ENCODE results near the gene SRGAP3. TPM values are rescaled to one million over a fixed set of nuclear protein-coding genes. Genes with fewer than 3 reads are reported as not detected.

Gene SRGAP3
- total and polyA plus RNA-seq, 3 donors from 2014 or later: 16.5 to 65.9 (median 58.5) TPM

DNA sequence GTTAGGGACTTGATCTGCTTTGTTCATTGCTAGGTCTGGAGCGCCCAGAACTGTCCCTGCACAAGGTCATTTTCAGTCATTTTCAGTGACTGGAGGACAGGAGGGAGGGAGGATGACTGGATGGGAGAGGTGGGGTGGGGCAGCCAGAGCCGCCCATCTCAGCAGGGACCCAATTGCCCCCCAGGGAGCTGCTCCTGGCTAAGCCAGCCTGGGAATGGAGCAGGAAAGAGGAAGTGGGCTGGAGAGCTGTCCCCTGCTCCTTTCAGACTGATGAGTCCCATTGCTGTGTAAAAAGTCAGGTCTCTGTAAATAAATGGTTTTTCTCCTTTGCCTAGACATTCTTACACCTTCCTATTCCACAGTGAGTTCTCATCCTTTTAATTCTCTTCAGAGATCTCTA, 187.8 kb downstream of the SRGAP3 start:
- no peak for TF ChIP-seq POLR2A (IDR thresholded peaks at IDR 0.05)
- TF ChIP-seq, protein P1, sequence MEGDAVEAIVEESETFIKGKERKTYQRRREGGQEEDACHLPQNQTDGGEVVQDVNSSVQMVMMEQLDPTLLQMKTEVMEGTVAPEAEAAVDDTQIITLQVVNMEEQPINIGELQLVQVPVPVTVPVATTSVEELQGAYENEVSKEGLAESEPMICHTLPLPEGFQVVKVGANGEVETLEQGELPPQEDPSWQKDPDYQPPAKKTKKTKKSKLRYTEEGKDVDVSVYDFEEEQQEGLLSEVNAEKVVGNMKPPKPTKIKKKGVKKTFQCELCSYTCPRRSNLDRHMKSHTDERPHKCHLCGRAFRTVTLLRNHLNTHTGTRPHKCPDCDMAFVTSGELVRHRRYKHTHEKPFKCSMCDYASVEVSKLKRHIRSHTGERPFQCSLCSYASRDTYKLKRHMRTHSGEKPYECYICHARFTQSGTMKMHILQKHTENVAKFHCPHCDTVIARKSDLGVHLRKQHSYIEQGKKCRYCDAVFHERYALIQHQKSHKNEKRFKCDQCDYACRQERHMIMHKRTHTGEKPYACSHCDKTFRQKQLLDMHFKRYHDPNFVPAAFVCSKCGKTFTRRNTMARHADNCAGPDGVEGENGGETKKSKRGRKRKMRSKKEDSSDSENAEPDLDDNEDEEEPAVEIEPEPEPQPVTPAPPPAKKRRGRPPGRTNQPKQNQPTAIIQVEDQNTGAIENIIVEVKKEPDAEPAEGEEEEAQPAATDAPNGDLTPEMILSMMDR (IDR thresholded peaks at IDR 0.05): no peak
- Histone ChIP-seq H3K4me1 (no peaks in the 10 kb centered on the region), H3K27me3 (no peaks in the 10 kb centered on the region), H3K27ac (no peak overlapping the region), H3K9me3 (no peaks in the 10 kb centered on the region), H3K36me3 (ENCODE audit: low read depth, missing control alignments) (no peaks in the 10 kb centered on the region), H3K4me3 (no peak overlapping the region)
- no peak for DNase-seq
- intact Hi-C loops (cut with DNase I; ENCODE audit: low total_unique reads): loop anchor here (10.0 kb wide), 1 partner anchor 67 kb away; no protein-coding TSS in a partner anchor
- WGBS, 2 donors: 84 to 88% methylated on average over 2 of the region's 2 CpGs

DNA sequence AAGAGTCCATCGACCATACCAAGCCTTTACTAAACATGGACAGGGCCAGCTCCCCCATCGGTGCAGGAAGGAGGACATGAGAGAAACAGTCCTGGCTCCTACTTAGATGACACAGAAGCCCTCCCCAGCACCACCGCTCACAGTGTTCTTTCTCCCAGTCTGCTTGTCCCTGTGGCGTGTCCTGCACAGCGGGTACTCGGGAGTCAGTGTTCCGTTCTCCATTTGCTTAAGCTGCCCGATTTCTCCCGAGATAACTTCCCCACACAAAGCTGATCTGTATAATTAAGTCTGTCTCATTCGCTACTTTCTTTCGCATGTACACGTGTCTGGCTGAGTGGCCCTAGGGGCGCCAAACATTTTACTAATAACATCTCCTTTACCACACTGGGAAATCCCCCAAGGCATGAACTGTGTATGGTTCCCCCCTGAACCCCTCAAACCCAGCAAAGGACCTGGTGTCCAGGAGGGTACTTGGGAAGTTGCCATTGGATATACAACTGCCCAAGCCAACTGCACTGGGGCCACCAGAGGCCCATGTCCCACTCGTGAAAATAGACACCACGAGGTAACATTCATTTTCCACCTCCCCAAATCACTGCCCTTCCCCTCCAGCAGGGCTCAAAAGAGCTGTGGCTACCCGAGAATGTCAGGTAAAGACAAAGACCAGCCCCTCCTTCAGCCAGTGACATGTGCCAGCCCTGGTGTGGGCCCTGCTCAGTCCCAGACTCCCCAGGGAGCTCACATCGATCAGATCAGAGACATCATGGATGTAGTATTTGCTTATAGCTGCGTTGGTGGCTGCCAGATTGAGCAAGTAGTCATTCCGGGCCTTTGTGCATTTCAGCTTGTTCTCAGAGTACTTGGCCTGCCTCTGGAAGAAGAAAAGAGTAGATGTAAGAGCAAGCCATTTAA, 189.7 kb downstream of the SRGAP3 start:
- Histone ChIP-seq H3K4me1 (no peaks in the 10 kb centered on the region), H3K27me3 (no peaks in the 10 kb centered on the region), H3K9me3 (no peaks in the 10 kb centered on the region), H3K36me3 (ENCODE audit: low read depth, missing control alignments) (no peaks in the 10 kb centered on the region), H3K27ac (no peak overlapping the region), H3K4me3 (no peak overlapping the region)
- 88 to 91% methylated on average over 19 of the region's 19 CpGs for WGBS, 2 donors
- intact Hi-C loops (cut with DNase I; ENCODE audit: low total_unique reads): loop anchor here (10.0 kb wide), 1 partner anchor 65 kb away; no protein-coding TSS in a partner anchor
- DNase-seq: no peak
- TF ChIP-seq, protein P1 (IDR thresholded peaks at IDR 0.05): no peak
- TF ChIP-seq POLR2A (IDR thresholded peaks at IDR 0.05): no peak

DNA sequence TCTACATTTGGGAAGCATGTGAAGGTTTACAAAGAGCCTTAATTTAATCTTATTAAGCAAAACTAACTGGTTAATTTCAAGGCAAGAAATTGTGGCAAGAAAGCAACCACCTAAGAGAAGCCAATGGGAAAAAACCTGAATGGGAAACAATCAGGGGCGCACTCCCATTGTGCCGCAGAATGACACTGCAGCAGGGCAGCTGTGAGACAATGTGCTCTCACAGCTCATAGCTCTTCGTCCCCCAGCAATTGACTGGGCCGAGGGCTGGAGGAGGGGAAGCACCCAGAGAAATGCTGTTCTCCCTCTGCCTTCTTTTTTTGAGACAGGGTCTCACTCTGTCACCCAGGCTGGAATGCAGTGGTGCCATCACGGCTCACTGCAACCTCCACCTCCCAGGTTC, 192.9 kb downstream of the SRGAP3 start:
- TF ChIP-seq, protein P1 (IDR thresholded peaks at IDR 0.05): no peak
- Histone ChIP-seq H3K9me3 (no peaks in the 10 kb centered on the region), H3K4me1 (no peaks in the 10 kb centered on the region), H3K4me3 (no peak overlapping the region), H3K36me3 (ENCODE audit: low read depth, missing control alignments) (no peaks in the 10 kb centered on the region), H3K27ac (no peak overlapping the region), H3K27me3 (no peaks in the 10 kb centered on the region)
- no peak for DNase-seq
- intact Hi-C loops (cut with DNase I; ENCODE audit: low total_unique reads): no loop called here
- 77 to 98% methylated on average over 5 of the region's 5 CpGs for WGBS, 2 donors

DNA sequence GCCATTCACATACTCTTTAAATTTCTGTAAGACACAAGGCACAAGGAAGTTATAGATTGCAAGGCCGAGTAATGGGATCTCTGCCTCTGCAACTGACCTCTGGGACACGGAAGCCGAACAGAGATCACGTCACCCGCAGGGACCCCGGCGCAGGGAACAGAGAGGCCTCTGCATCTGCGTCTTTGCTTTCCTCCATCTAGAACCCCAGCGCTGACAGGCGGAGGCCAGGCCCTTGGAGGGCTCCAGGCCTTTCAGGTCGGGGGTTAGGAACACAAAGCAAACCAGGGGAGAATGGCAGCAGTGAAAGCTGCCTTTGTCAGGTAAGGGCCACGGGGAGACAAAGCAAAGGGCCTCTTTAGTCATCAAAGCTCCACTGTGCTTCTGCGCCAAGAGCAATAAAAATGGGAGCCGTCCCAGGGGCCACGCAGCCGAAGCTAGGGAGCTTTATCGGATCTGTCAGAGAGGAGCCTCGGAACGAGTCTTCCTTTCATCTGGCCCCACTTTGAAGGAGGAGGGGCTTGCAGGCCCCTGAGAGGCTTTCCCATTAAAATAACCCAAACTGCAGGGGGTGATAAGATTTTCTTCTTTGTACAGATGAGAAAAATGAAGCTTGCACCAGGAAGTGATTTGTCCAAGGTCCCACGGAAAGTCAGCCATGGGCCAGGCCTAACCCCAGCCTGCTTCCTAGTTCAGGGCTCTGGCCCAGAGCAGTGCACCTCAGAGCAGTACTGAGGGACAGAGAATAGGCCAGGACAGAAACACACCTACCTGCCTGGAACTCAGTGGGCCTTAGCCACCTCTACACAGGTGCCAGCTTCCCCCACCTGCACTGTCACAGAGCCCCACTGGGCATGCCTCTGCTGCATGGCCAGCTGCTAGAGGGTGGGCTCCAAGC, 201.7 kb downstream of the SRGAP3 start:
- intact Hi-C loops (cut with DNase I; ENCODE audit: low total_unique reads): no loop called here

More for the DNA sequence above, 201.7 kb downstream of the SRGAP3 start:
- H3K36me3 ChIP-seq (ENCODE audit: low read depth, missing control alignments): no peaks in the 10 kb centered on the region
- no peak overlapping the region for H3K27ac ChIP-seq
- no peak for DNase-seq
- H3K9me3 ChIP-seq: no peaks in the 10 kb centered on the region
- no peak overlapping the region for H3K4me3 ChIP-seq
- H3K4me1 ChIP-seq: no peaks in the 10 kb centered on the region
- 92% methylated on average over 7 to 20 of the region's 20 CpGs for WGBS, 2 donors
- TF ChIP-seq, protein P1 (IDR thresholded peaks at IDR 0.05): no peak
- TF ChIP-seq POLR2A (IDR thresholded peaks at IDR 0.05): no peak
- no peaks in the 10 kb centered on the region for H3K27me3 ChIP-seq

Measured in testis (tissue), 3 donors.